HepG2 (cell line): ENCODE results near the gene BCL2L1. TPM values are rescaled to one million over a fixed set of nuclear protein-coding genes. Genes with fewer than 3 reads are reported as not detected.

Source experiments
- ARHGAP35 ChIP-seq: sonication (generic); formaldehyde crosslinking; IDR thresholded peaks from 2 replicates; pipeline ENCODE4 v1.9.0; 2022; ENCODE audit warnings: mild to moderate bottlenecking, inconsistent platforms, moderate library complexity, missing genetic modification reagents, borderline replicate concordance
- CAMTA2 ChIP-seq: sonication (generic); formaldehyde crosslinking; IDR thresholded peaks from 2 replicates; pipeline ENCODE4 v1.4.0; 2020; ENCODE audit warnings: mild to moderate bottlenecking, missing genetic modification reagents, borderline replicate concordance
- CBX5 ChIP-seq: sonication (generic); formaldehyde crosslinking; IDR thresholded peaks from 2 replicates; pipeline ENCODE4 v1.4.0; 2020; ENCODE audit warnings: missing genetic modification reagents, borderline replicate concordance
- CCDC6 ChIP-seq: sonication (generic); formaldehyde crosslinking; IDR thresholded peaks from 2 replicates; pipeline ENCODE4 v1.8.1; 2022; ENCODE audit warnings: mild to moderate bottlenecking, missing genetic modification reagents, moderate library complexity
- GMEB2 ChIP-seq: IDR thresholded peaks from 2 replicates; pipeline ENCODE4 v1.6.1; 2016; ENCODE audit warnings: missing biosample characterization, missing genetic modification reagents, low read depth
- PATZ1 ChIP-seq: sonication (generic); formaldehyde crosslinking; IDR thresholded peaks from 2 replicates; pipeline ENCODE4 v1.4.0; 2020; ENCODE audit warnings: missing genetic modification reagents
- PHF21A ChIP-seq: sonication (generic); formaldehyde crosslinking; IDR thresholded peaks from 2 replicates; pipeline ENCODE4 v1.5.0; 2020; ENCODE audit warnings: mild to moderate bottlenecking, missing genetic modification reagents
- RCOR2 ChIP-seq: IDR thresholded peaks from 2 replicates; pipeline ENCODE4 v1.6.1; 2016; ENCODE audit warnings: missing biosample characterization, missing genetic modification reagents
- RFXANK ChIP-seq: IDR thresholded peaks from 2 replicates; pipeline ENCODE4 v1.6.1; 2016
- SIN3B ChIP-seq: fragments of 150-350 bp; IDR thresholded peaks from 2 replicates; pipeline ENCODE4 v1.6.1; 2014; ENCODE audit warnings: low read length
- SRSF1 ChIP-seq: fragments of 200-400 bp; formaldehyde crosslinking; optimal IDR thresholded peaks from 2 replicates; pipeline ENCODE3; 2017; ENCODE audit warnings: mild to moderate bottlenecking, low read depth, low read length, moderate library complexity
- ZFY ChIP-seq: sonication (generic); formaldehyde crosslinking; IDR thresholded peaks from 2 replicates; pipeline ENCODE4 v1.4.0; 2020; ENCODE audit warnings: missing genetic modification reagents
- ZNF225 ChIP-seq: sonication (generic); formaldehyde crosslinking; IDR thresholded peaks from 2 replicates; pipeline ENCODE4 v1.4.0; 2020; ENCODE audit warnings: mild to moderate bottlenecking, missing genetic modification reagents
- ZNF24 ChIP-seq: fragments of 450-650 bp; IDR thresholded peaks from 2 replicates; pipeline ENCODE4 v1.6.1; 2017; ENCODE audit warnings: antibody characterized with exemption, mild to moderate bottlenecking
- ZNF251 ChIP-seq: sonication (generic); formaldehyde crosslinking; IDR thresholded peaks from 2 replicates; pipeline ENCODE4 v1.9.0; 2021; ENCODE audit warnings: mild to moderate bottlenecking, missing genetic modification reagents
- ZNF704 ChIP-seq: sonication (generic); formaldehyde crosslinking; IDR thresholded peaks from 2 replicates; pipeline ENCODE4 v1.8.1; 2023; ENCODE audit warnings: mild to moderate bottlenecking, inconsistent platforms, moderate library complexity, missing genetic modification reagents, borderline replicate concordance
- ZZZ3 ChIP-seq: sonication (generic); formaldehyde crosslinking; IDR thresholded peaks from 2 replicates; pipeline ENCODE4 v1.4.0; 2020; ENCODE audit warnings: missing genetic modification reagents, mild to moderate bottlenecking, borderline replicate concordance
- polyA plus RNA-seq, 8 experiments: library from polyadenylated mRNA; depleted of rRNA in 3 of 8; stranded (reverse) in 7 of 8; unstranded in 1 of 8; fragments of >200 nt; fragmentation: Illumina TruSeq in 4 of 8; extraction: Trizol in 4 of 8; gene quantifications; 2 replicates each; pipeline versions ENCODE4 v1.2.1 to v1.2.3, GENCODE V29; 2011 to 2016; ENCODE audit warnings: low read depth in 4 of 8, missing spikeins in 1 of 8, mixed read lengths in 1 of 8; ENCODE audit not compliant: insufficient read depth in 1 of 8
- total RNA-seq, 5 experiments: library from RNA; depleted of rRNA; stranded (reverse); fragments of >200 nt; fragmentation: Illumina TruSeq; extraction: Trizol; gene quantifications; 2 replicates each; pipeline ENCODE4 v1.2.3, GENCODE V29; 2016; ENCODE audit warnings: low read depth in 1 of 5
- TF ChIP-seq, protein P1 (sequence below): sonication (generic); formaldehyde crosslinking; IDR thresholded peaks from 2 replicates; pipeline ENCODE4 v1.5.0; 2020; ENCODE audit warnings: missing genetic modification reagents
- TF ChIP-seq, protein P2 (sequence below): IDR thresholded peaks from 2 replicates; pipeline ENCODE4 v1.6.1; 2012; ENCODE audit warnings: inconsistent platforms
- TF ChIP-seq, protein P3 (sequence below): IDR thresholded peaks from 2 replicates; pipeline ENCODE4 v1.6.1; 2012; ENCODE audit warnings: low read length, improper control_type of control experiment

The BCL2L1 gene
- total and polyA plus RNA-seq, 2 of the 13 experiments (the other 11 are each of a cell fraction or from before 2014, with no cell fraction given): 164 to 258 TPM

- peak; percentile 92 for TF ChIP-seq PATZ1 (CRISPR knock-in tag)
- TF ChIP-seq ZNF251 (CRISPR knock-in tag): no peak
- TF ChIP-seq ZNF24: no peak
- peak; percentile 5; the same call in 1 of the 2 replicates for TF ChIP-seq ARHGAP35 (CRISPR knock-in tag)
- no peak for TF ChIP-seq SIN3B
- peak; percentile 77 for TF ChIP-seq PHF21A (CRISPR knock-in tag)
- TF ChIP-seq GMEB2 (CRISPR knock-in tag): no peak
- TF ChIP-seq, protein P1, sequence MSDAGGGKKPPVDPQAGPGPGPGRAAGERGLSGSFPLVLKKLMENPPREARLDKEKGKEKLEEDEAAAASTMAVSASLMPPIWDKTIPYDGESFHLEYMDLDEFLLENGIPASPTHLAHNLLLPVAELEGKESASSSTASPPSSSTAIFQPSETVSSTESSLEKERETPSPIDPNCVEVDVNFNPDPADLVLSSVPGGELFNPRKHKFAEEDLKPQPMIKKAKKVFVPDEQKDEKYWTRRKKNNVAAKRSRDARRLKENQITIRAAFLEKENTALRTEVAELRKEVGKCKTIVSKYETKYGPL: no peak
- peak; percentile 70; the same call in 1 of the 2 replicates for TF ChIP-seq ZNF704
- peak; percentile 95 for TF ChIP-seq SRSF1
- TF ChIP-seq CBX5: peak; percentile 68; the same call in 1 of the 2 replicates
- no peak; the same call in 1 of the 2 replicates for TF ChIP-seq ZZZ3 (CRISPR knock-in tag)
- peak; percentile 45; the same call in 1 of the 2 replicates for TF ChIP-seq RCOR2 (CRISPR knock-in tag)
- peak; percentile 93 for TF ChIP-seq CAMTA2 (CRISPR knock-in tag)
- peak; percentile 84; the same call in 1 of the 2 replicates for TF ChIP-seq CCDC6
- TF ChIP-seq, protein P2, sequence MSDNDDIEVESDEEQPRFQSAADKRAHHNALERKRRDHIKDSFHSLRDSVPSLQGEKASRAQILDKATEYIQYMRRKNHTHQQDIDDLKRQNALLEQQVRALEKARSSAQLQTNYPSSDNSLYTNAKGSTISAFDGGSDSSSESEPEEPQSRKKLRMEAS: peak; percentile 54; the same call in 1 of the 2 replicates
- TF ChIP-seq RFXANK (CRISPR knock-in tag): 0 out of 2 replicates have a peak, but pooled peaks have one; percentile 34
- peak; percentile 95 for TF ChIP-seq ZNF225 (CRISPR knock-in tag)
- TF ChIP-seq, protein P3, sequence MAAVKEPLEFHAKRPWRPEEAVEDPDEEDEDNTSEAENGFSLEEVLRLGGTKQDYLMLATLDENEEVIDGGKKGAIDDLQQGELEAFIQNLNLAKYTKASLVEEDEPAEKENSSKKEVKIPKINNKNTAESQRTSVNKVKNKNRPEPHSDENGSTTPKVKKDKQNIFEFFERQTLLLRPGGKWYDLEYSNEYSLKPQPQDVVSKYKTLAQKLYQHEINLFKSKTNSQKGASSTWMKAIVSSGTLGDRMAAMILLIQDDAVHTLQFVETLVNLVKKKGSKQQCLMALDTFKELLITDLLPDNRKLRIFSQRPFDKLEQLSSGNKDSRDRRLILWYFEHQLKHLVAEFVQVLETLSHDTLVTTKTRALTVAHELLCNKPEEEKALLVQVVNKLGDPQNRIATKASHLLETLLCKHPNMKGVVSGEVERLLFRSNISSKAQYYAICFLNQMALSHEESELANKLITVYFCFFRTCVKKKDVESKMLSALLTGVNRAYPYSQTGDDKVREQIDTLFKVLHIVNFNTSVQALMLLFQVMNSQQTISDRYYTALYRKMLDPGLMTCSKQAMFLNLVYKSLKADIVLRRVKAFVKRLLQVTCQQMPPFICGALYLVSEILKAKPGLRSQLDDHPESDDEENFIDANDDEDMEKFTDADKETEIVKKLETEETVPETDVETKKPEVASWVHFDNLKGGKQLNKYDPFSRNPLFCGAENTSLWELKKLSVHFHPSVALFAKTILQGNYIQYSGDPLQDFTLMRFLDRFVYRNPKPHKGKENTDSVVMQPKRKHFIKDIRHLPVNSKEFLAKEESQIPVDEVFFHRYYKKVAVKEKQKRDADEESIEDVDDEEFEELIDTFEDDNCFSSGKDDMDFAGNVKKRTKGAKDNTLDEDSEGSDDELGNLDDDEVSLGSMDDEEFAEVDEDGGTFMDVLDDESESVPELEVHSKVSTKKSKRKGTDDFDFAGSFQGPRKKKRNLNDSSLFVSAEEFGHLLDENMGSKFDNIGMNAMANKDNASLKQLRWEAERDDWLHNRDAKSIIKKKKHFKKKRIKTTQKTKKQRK: no peak
- no peak for TF ChIP-seq ZFY (CRISPR knock-in tag)
Measured at GRCh38 chr20:31661625-31662371, 60.9 kb downstream of the BCL2L1 start (continued).
